IMR-90 (cell line): ENCODE measurements around the gene STARD13. TPM values are rescaled to one million over a fixed set of nuclear protein-coding genes. Genes with fewer than 3 reads are reported as not detected.
A peak's percentile ranks its signal among the peaks of the same experiment; 100 is the strongest.

Experiments
- ATAC-seq: fragments of 200-7000 bp; cut with Tn5 transposase; 2 replicates; pipeline ENCODE4 v1.9.1; 2020; ENCODE audit warnings: low read depth, mild to moderate bottlenecking, moderate library complexity
- BruUV-seq: library from RNA; stranded (reverse); fragments of 400-500 nt; replicated peaks from 2 replicates; lab custom pipeline; 2021; lab: Mats Ljungman, UMichigan
- CTCF ChIA-PET: fragments of 300-600 bp; formaldehyde crosslinking; extraction: SDS; loops from one replicate; lab custom pipeline; 2021; ENCODE audit warnings: antibody characterized with exemption; lab: Yijun Ruan, JAX
- POLR2A ChIA-PET: fragments of 300-600 bp; sonication (Branson Sonifier 250); formaldehyde crosslinking; loops from one replicate; lab custom pipeline; 2022; ENCODE audit warnings: antibody characterized with exemption; ENCODE audit not compliant: unreplicated experiment; lab: Charles Lee
- DNase-seq: peaks from one replicate; pipeline ENCODE4 v3.0.0; 2013
- H2AFZ ChIP-seq: replicated peaks from 2 replicates; pipeline ENCODE3; 2013; ENCODE audit warnings: low read length, mild to moderate bottlenecking; ENCODE audit not compliant: poor library complexity
- H2AK5ac ChIP-seq: 2 replicates; pipeline ENCODE4 v1.6.1; 2013; ENCODE audit warnings: low read depth, low read length, inconsistent platforms
- H2AK9ac ChIP-seq: replicated peaks from 2 replicates; pipeline ENCODE3; 2013; ENCODE audit warnings: mild to moderate bottlenecking, low read depth, low read length, moderate library complexity; ENCODE audit not compliant: poor library complexity
- H2BK120ac ChIP-seq: 2 replicates; pipeline ENCODE4 v1.6.1; 2013; ENCODE audit warnings: low read depth, low read length, inconsistent platforms
- H2BK15ac ChIP-seq: 3 replicates; pipeline ENCODE4 v1.6.1; 2013; ENCODE audit warnings: low read depth, low read length, inconsistent platforms
- H2BK20ac ChIP-seq: 2 replicates; pipeline ENCODE4 v1.6.1; 2013; ENCODE audit warnings: low read depth, mild to moderate bottlenecking, inconsistent platforms, low read length, moderate library complexity
- H2BK5ac ChIP-seq: 2 replicates; pipeline ENCODE4 v1.6.1; 2013; ENCODE audit warnings: mild to moderate bottlenecking, low read depth, low read length, inconsistent platforms; ENCODE audit not compliant: poor library complexity, severe bottlenecking
- H3K14ac ChIP-seq: replicated peaks from 2 replicates; pipeline ENCODE4 v1.6.1; 2013; ENCODE audit warnings: low read depth, low read length, inconsistent platforms
- H3K18ac ChIP-seq: 2 replicates; pipeline ENCODE4 v1.6.1; 2013; ENCODE audit warnings: low read depth, low read length, control low read depth
- H3K23ac ChIP-seq: 2 replicates; pipeline ENCODE4 v1.6.1; 2013; ENCODE audit warnings: low read depth, low read length, inconsistent platforms
- H3K27ac ChIP-seq: 2 replicates; pipeline ENCODE4 v1.5.1; 2013; ENCODE audit warnings: mild to moderate bottlenecking, control low read depth, low read length; ENCODE audit not compliant: insufficient read depth
- H3K27me3 ChIP-seq: 2 replicates; pipeline ENCODE4 v1.6.1; 2013; ENCODE audit warnings: low read length; ENCODE audit not compliant: control insufficient read depth, insufficient read depth
- H3K36me3 ChIP-seq: 2 replicates; pipeline ENCODE4 v1.6.1; 2013; ENCODE audit warnings: low read length, mixed read lengths; ENCODE audit not compliant: control insufficient read depth, insufficient read depth
- H3K4ac ChIP-seq: 2 replicates; pipeline ENCODE4 v1.6.1; 2013; ENCODE audit warnings: low read depth, low read length, inconsistent platforms
- H3K4me1 ChIP-seq: 2 replicates; pipeline ENCODE4 v1.6.1; 2013; ENCODE audit warnings: low read length, mixed read lengths; ENCODE audit not compliant: control insufficient read depth, insufficient read depth
- H3K4me2 ChIP-seq: 2 replicates; pipeline ENCODE4 v1.6.1; 2013; ENCODE audit warnings: low read depth, mild to moderate bottlenecking, control low read depth, low read length, moderate library complexity
- H3K4me3 ChIP-seq: 2 replicates; pipeline ENCODE4 v1.5.1; 2013; ENCODE audit warnings: low read depth, mild to moderate bottlenecking, control low read depth, low read length, moderate library complexity; ENCODE audit not compliant: insufficient read depth
- H3K56ac ChIP-seq: 2 replicates; pipeline ENCODE4 v1.6.1; 2013; ENCODE audit warnings: low read length, inconsistent platforms; ENCODE audit not compliant: insufficient read depth; ENCODE audit errors: extremely low read depth
- H3K79me1 ChIP-seq, 2 experiments: 2 replicates each; pipeline ENCODE4 v1.6.1; 2013; ENCODE audit warnings: low read length in 2 of 2, inconsistent platforms in 1 of 2, low read depth in 1 of 2
- H3K9ac ChIP-seq: 2 replicates; pipeline ENCODE4 v1.6.1; 2013; ENCODE audit warnings: low read depth, low read length, control low read depth
- H3K9me1 ChIP-seq: 2 replicates; pipeline ENCODE4 v1.6.1; 2013; ENCODE audit warnings: low read length, inconsistent platforms; ENCODE audit not compliant: insufficient read depth
- H3K9me3 ChIP-seq: 2 replicates; pipeline ENCODE4 v1.6.1; 2013; ENCODE audit warnings: low read length; ENCODE audit not compliant: control insufficient read depth, insufficient read depth
- H4K20me1 ChIP-seq: 2 replicates; pipeline ENCODE4 v1.6.1; 2013; ENCODE audit warnings: low read length, inconsistent platforms; ENCODE audit not compliant: insufficient read depth
- H4K5ac ChIP-seq: 2 replicates; pipeline ENCODE4 v1.6.1; 2013; ENCODE audit warnings: mild to moderate bottlenecking, low read depth, low read length, control low read depth
- H4K8ac ChIP-seq, 2 experiments: 2 replicates each; pipeline ENCODE4 v1.6.1; 2013; ENCODE audit warnings: low read depth in 2 of 2, low read length in 2 of 2, control low read depth in 1 of 2, inconsistent platforms in 1 of 2
- H4K91ac ChIP-seq: 2 replicates; pipeline ENCODE4 v1.6.1; 2013; ENCODE audit warnings: low read depth, low read length, inconsistent platforms; ENCODE audit not compliant: insufficient read depth
- BHLHE40 ChIP-seq: fragments of 150-350 bp; IDR thresholded peaks from 2 replicates; pipeline ENCODE4 v1.6.1; 2016; ENCODE audit warnings: mild to moderate bottlenecking, low read depth, low read length
- CEBPB ChIP-seq: IDR thresholded peaks from 2 replicates; pipeline ENCODE4 v1.6.1; 2012; ENCODE audit warnings: low read depth, low read length, improper control_type of control experiment
- ELK1 ChIP-seq: fragments of 150-350 bp; IDR thresholded peaks from 2 replicates; pipeline ENCODE4 v1.6.1; 2016; ENCODE audit warnings: low read depth, mild to moderate bottlenecking, low read length, moderate library complexity, borderline replicate concordance
- FOS ChIP-seq: fragments of 150-350 bp; IDR thresholded peaks from 2 replicates; pipeline ENCODE4 v1.6.1; 2016; ENCODE audit warnings: low read depth, low read length
- MAFK ChIP-seq: IDR thresholded peaks from 2 replicates; pipeline ENCODE4 v1.6.1; 2012; ENCODE audit warnings: low read depth, low read length, improper control_type of control experiment
- MAZ ChIP-seq: IDR thresholded peaks from 2 replicates; pipeline ENCODE4 v1.6.1; 2012; ENCODE audit warnings: low read depth, mild to moderate bottlenecking, low read length, improper control_type of control experiment, moderate library complexity, borderline replicate concordance
- MXI1 ChIP-seq: IDR thresholded peaks from 2 replicates; pipeline ENCODE4 v1.6.1; 2012; ENCODE audit warnings: low read depth, mild to moderate bottlenecking, low read length, moderate library complexity, borderline replicate concordance
- NFE2L2 ChIP-seq: fragments of 150-350 bp; IDR thresholded peaks from 2 replicates; pipeline ENCODE4 v1.6.1; 2016; ENCODE audit warnings: low read depth, mild to moderate bottlenecking, low read length
- POLR2A ChIP-seq: IDR thresholded peaks from 2 replicates; pipeline ENCODE4 v1.6.1; 2012; ENCODE audit warnings: mild to moderate bottlenecking, low read depth, low read length
- RAD21 ChIP-seq: IDR thresholded peaks from 2 replicates; pipeline ENCODE4 v1.6.1; 2012; ENCODE audit warnings: low read length, improper control_type of control experiment
- RCOR1 ChIP-seq: IDR thresholded peaks from 2 replicates; pipeline ENCODE4 v1.6.1; 2012; ENCODE audit warnings: mild to moderate bottlenecking, low read length, improper control_type of control experiment; ENCODE audit not compliant: insufficient replicate concordance
- USF2 ChIP-seq: fragments of 150-350 bp; IDR thresholded peaks from 2 replicates; pipeline ENCODE4 v1.6.1; 2017; ENCODE audit warnings: mild to moderate bottlenecking, antibody characterized with exemption, low read length, low read depth
- WGBS, 2 experiments: methylation state at CpG; one replicate each; pipeline versions ENCODE4 v1.1.5 to v1.1.7; 2013; ENCODE audit warnings: missing lambda C conversion rate in 2 of 2; ENCODE audit not compliant: insufficient read length in 1 of 2; ENCODE audit errors: extremely low coverage in 2 of 2; 5-methylcytosine and 5-hydroxymethylcytosine counted together
- dilution Hi-C: fragments of 300-500 bp; cut with HindIII; formaldehyde crosslinking; loops from one replicate; pipeline ENCODE4 v1.14.3; 2018; ENCODE audit warnings: low sequenced_read_pairs; ENCODE audit not compliant: unreplicated experiment
- in situ Hi-C: fragments of 300-500 bp; cut with MboI; formaldehyde crosslinking; loops from 3 replicates; pipeline ENCODE4 v1.14.3; 2019; ENCODE audit warnings: low sequenced_read_pairs, inconsistent platforms, mixed read lengths
- intact Hi-C: fragments of 100-400 bp; cut with micrococcal nuclease; formaldehyde crosslinking; loops from 2 replicates; pipeline ENCODE4 v1.10.0; 2022
- polyA plus RNA-seq, 3 experiments: library from polyadenylated mRNA; depleted of rRNA; stranded (reverse); fragments of >200 nt; gene quantifications; 2 replicates each; pipeline ENCODE4 v1.2.3, GENCODE V29; 2012; ENCODE audit warnings: low replicate concordance in 1 of 3
- total RNA-seq: library from RNA; depleted of rRNA; stranded (reverse); fragments of >200 nt; gene quantifications from 2 replicates; pipeline ENCODE4 v1.2.3, GENCODE V29; 2012
- TF ChIP-seq, protein P1 (sequence below): conservative IDR thresholded peaks from 2 replicates; pipeline ENCODE4 v1.5.1; 2012; ENCODE audit warnings: mild to moderate bottlenecking, low read depth, low read length, improper control_type of control experiment

STARD13 gene
- total and polyA plus RNA-seq, 2 of the 4 experiments (the other 2 are of a cell fraction) = 23.6 to 46.6 TPM

- H3K27ac ChIP-seq = peak overlapping the region; percentile 5; the same call in 1 of the 2 replicates
- TF ChIP-seq MAZ = no peak
- TF ChIP-seq BHLHE40 = no peak
- TF ChIP-seq, protein P1, sequence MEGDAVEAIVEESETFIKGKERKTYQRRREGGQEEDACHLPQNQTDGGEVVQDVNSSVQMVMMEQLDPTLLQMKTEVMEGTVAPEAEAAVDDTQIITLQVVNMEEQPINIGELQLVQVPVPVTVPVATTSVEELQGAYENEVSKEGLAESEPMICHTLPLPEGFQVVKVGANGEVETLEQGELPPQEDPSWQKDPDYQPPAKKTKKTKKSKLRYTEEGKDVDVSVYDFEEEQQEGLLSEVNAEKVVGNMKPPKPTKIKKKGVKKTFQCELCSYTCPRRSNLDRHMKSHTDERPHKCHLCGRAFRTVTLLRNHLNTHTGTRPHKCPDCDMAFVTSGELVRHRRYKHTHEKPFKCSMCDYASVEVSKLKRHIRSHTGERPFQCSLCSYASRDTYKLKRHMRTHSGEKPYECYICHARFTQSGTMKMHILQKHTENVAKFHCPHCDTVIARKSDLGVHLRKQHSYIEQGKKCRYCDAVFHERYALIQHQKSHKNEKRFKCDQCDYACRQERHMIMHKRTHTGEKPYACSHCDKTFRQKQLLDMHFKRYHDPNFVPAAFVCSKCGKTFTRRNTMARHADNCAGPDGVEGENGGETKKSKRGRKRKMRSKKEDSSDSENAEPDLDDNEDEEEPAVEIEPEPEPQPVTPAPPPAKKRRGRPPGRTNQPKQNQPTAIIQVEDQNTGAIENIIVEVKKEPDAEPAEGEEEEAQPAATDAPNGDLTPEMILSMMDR = no peak
- TF ChIP-seq USF2 = no peak
- no peak for TF ChIP-seq MAFK
- TF ChIP-seq CEBPB = no peak
- no peak for TF ChIP-seq POLR2A
- no peak for TF ChIP-seq RCOR1
- TF ChIP-seq NFE2L2 = no peak
- no peak for TF ChIP-seq MXI1
- TF ChIP-seq ELK1 = no peak
- no peak for TF ChIP-seq RAD21
- TF ChIP-seq FOS = no peak
Observed at GRCh38 chr13:33153421-33154404, 131.8 kb downstream of the STARD13 start.

More at GRCh38 chr13:33153421-33154404, 131.8 kb downstream of the STARD13 start:
- peak; percentile 38 for DNase-seq
- Histone ChIP-seq H4K91ac (peak overlapping the region; percentile 6; the same call in 1 of the 2 replicates), H2BK120ac (no peak overlapping the region), H3K23ac (no peak overlapping the region), H3K9ac (no peak overlapping the region; the same call in 1 of the 2 replicates), H4K20me1 (0 out of 2 replicates have a peak, but pooled peaks cover 5% of the 10 kb centered on the region), H3K56ac (no peak overlapping the region), H2AFZ (no peak overlapping the region), H2BK15ac (no peak overlapping the region), H3K4me3 (no peak overlapping the region), H3K36me3 (peaks cover 40% of the 10 kb centered on the region), H4K5ac (no peak overlapping the region), H2BK5ac (no peak overlapping the region), H3K27me3 (no peaks in the 10 kb centered on the region), H2AK9ac (no peak overlapping the region), H3K9me1 (peaks cover 23% of the 10 kb centered on the region), H2BK20ac (no peak overlapping the region), H2AK5ac (0 out of 2 replicates have a peak overlapping the region, but pooled peaks have one; percentile 25), H3K18ac (no peak overlapping the region), H3K4ac (peak overlapping the region; percentile 8; the same call in 1 of the 2 replicates), H3K4me2 (no peak overlapping the region), H3K4me1 (peaks cover 17% of the 10 kb centered on the region), H3K14ac (no peak overlapping the region; the same call in 1 of the 2 replicates), H4K8ac (no peak overlapping the region), H3K79me1 (peaks cover 48 to 88% of the 10 kb centered on the region in 2 experiments), H3K9me3 (no peaks in the 10 kb centered on the region)
- in situ Hi-C loops (no loop called here), intact Hi-C loops (no loop called here), dilution Hi-C loops (no loop called here)
- ChIA-PET CTCF (interaction anchor here (1.1 kb wide), 1 partner anchor 15 kb away, joined by 4 read pairs; no protein-coding TSS in a partner anchor), POLR2A (no interaction called here)
- no TSS peak for BruUV-seq
- WGBS, 2 experiments = 72% methylated on average over 7 of the region's 17 CpGs; no CpG with 5 or more reads in 1 of the 2 experiments
- no peak; the same call in 1 of the 2 replicates for ATAC-seq
